GM23248 (cell line): ENCODE results near the gene PIK3R1. TPM values are rescaled to one million over a fixed set of nuclear protein-coding genes. Genes with fewer than 3 reads are reported as not detected.

ENCODE experiments used
- DNase-seq: peaks from one replicate; pipeline ENCODE4 v3.0.0-alpha.2; 2015
- H2AFZ ChIP-seq: fragments of 200-600 bp; sonication (generic); 2 replicates; pipeline ENCODE4 v1.6.1; 2016; ENCODE audit warnings: antibody characterized with exemption
- H3F3A ChIP-seq: fragments of 200-600 bp; sonication (generic); 2 replicates; pipeline ENCODE4 v1.6.1; 2016; ENCODE audit warnings: mild to moderate bottlenecking, antibody characterized with exemption, mixed run types; ENCODE audit not compliant: insufficient read depth
- H3K27ac ChIP-seq: fragments of 200-600 bp; sonication (generic); 2 replicates; pipeline ENCODE4 v1.5.1; 2016; ENCODE audit warnings: mild to moderate bottlenecking
- H3K27me3 ChIP-seq: fragments of 200-600 bp; sonication (generic); replicated peaks from 2 replicates; pipeline ENCODE4 v1.6.1; 2016; ENCODE audit warnings: mild to moderate bottlenecking; ENCODE audit not compliant: insufficient read depth
- H3K36me3 ChIP-seq: fragments of 200-600 bp; sonication (generic); 2 replicates; pipeline ENCODE4 v1.6.1; 2016; ENCODE audit warnings: low read depth, mild to moderate bottlenecking
- H3K4me1 ChIP-seq: fragments of 200-600 bp; sonication (generic); 2 replicates; pipeline ENCODE4 v1.6.1; 2016; ENCODE audit warnings: mild to moderate bottlenecking; ENCODE audit not compliant: insufficient read depth
- H3K4me2 ChIP-seq: fragments of 200-600 bp; sonication (generic); one replicate; pipeline ENCODE4 v1.6.1; 2016; ENCODE audit warnings: mild to moderate bottlenecking; ENCODE audit not compliant: unreplicated experiment
- H3K4me3 ChIP-seq: fragments of 200-600 bp; sonication (generic); 2 replicates; pipeline ENCODE4 v1.5.1; 2016; ENCODE audit warnings: mild to moderate bottlenecking
- H3K79me2 ChIP-seq: fragments of 200-600 bp; sonication (generic); 2 replicates; pipeline ENCODE4 v1.6.1; 2016; ENCODE audit warnings: mild to moderate bottlenecking; ENCODE audit not compliant: insufficient read depth
- H3K9ac ChIP-seq: fragments of 200-600 bp; sonication (generic); 2 replicates; pipeline ENCODE4 v1.6.1; 2016; ENCODE audit warnings: mild to moderate bottlenecking
- H3K9me2 ChIP-seq: fragments of 200-600 bp; sonication (generic); 2 replicates; pipeline ENCODE4 v1.6.1; 2016; ENCODE audit warnings: mixed run types, mild to moderate bottlenecking, moderate library complexity; ENCODE audit not compliant: insufficient read depth
- H3K9me3 ChIP-seq: fragments of 200-600 bp; sonication (generic); one replicate; pipeline ENCODE4 v1.6.1; 2017; ENCODE audit warnings: low read depth
- H4K20me1 ChIP-seq: fragments of 200-600 bp; sonication (generic); 2 replicates; pipeline ENCODE4 v1.6.0; 2016; ENCODE audit not compliant: insufficient read depth
- EZH2 ChIP-seq: fragments of 200-600 bp; sonication (generic); IDR thresholded peaks from 2 replicates; pipeline ENCODE4 v1.6.1; 2018; ENCODE audit warnings: antibody characterized with exemption, mild to moderate bottlenecking; ENCODE audit not compliant: insufficient read depth, poor library complexity, severe bottlenecking
- EZH2phosphoT487 ChIP-seq: fragments of 200-600 bp; sonication (generic); IDR thresholded peaks from 2 replicates; pipeline ENCODE4 v1.6.1; 2018; ENCODE audit warnings: antibody characterized with exemption, moderate library complexity, mild to moderate bottlenecking, low read depth; ENCODE audit not compliant: insufficient read depth
- WGBS, 2 experiments: methylation state at CpG; one replicate each; pipeline ENCODE4 v1.1.6; 2015 to 2017; ENCODE audit warnings: low lambda C conversion rate in 2 of 2, low coverage in 1 of 2; ENCODE audit errors: missing lambda C conversion rate in 2 of 2; 5-methylcytosine and 5-hydroxymethylcytosine counted together
- in situ Hi-C: fragments of 300-500 bp; cut with MboI; formaldehyde crosslinking; loops from 2 replicates; pipeline ENCODE4 v1.15.0; 2020
- polyA plus RNA-seq: library from polyadenylated mRNA; unstranded; fragments of >200 nt; fragmentation: Nextera tagmentation; extraction: Ambion mirVana; gene quantifications from 2 replicates; pipeline ENCODE4 v1.2.1, GENCODE V29; 2016
- total RNA-seq: library from RNA; depleted of rRNA; stranded (reverse); fragments of >200 nt; shearing (Covaris generic); gene quantifications from 2 replicates; pipeline ENCODE4 v1.2.3, GENCODE V29; 2014

The PIK3R1 gene
- total and polyA plus RNA-seq, 2 experiments from 2014 or later = 8.4 to 14.4 TPM

- Histone ChIP-seq H3K4me2 (no peak overlapping the region), H3K4me3 (no peak overlapping the region), H3K9ac (no peak overlapping the region), H4K20me1 (no peaks in the 10 kb centered on the region), H3K4me1 (peaks cover 19% of the 10 kb centered on the region), H3K9me3 (no peaks in the 10 kb centered on the region), H3K27ac (no peak overlapping the region), H3K9me2 (no peaks in the 10 kb centered on the region), H3K79me2 (no peaks in the 10 kb centered on the region), H3F3A (peaks cover 11% of the 10 kb centered on the region; the same call in 1 of the 2 replicates), H3K27me3 (no peaks in the 10 kb centered on the region), H3K36me3 (peaks cover 42% of the 10 kb centered on the region), H2AFZ (no peak overlapping the region)
- 91 to 95% methylated on average over 4 of the region's 4 CpGs for WGBS, 2 experiments
- no peak for DNase-seq
- TF ChIP-seq EZH2phosphoT487 (no peak), EZH2 (no peak)
- in situ Hi-C loops = loop anchor here (10.0 kb wide), 1 partner anchor 683 kb away; no protein-coding TSS in a partner anchor
These were observed 66.4 kb downstream of the PIK3R1 start for GRCh38 chr5:68282001-68282400.

GRCh38 chr5:68283766-68284165, 68.2 kb downstream of the PIK3R1 start:
- Histone ChIP-seq H2AFZ (no peak overlapping the region), H3K36me3 (peaks cover 36% of the 10 kb centered on the region), H3K9me2 (no peaks in the 10 kb centered on the region), H3K9ac (no peak overlapping the region), H3F3A (peaks cover 16% of the 10 kb centered on the region; the same call in 1 of the 2 replicates), H3K4me3 (no peak overlapping the region), H3K4me1 (peaks cover 20% of the 10 kb centered on the region; the same call in 1 of the 2 replicates), H4K20me1 (no peaks in the 10 kb centered on the region), H3K79me2 (no peaks in the 10 kb centered on the region), H3K9me3 (no peaks in the 10 kb centered on the region), H3K27ac (no peak overlapping the region), H3K4me2 (no peak overlapping the region), H3K27me3 (no peaks in the 10 kb centered on the region)
- 67 to 68% methylated on average over 4 of the region's 4 CpGs for WGBS, 2 experiments
- TF ChIP-seq EZH2phosphoT487 = no peak
- TF ChIP-seq EZH2 = no peak
- in situ Hi-C loops = loop anchor here (10.0 kb wide), 1 partner anchor 681 kb away; no protein-coding TSS in a partner anchor
- no peak for DNase-seq

GRCh38 chr5:68285075-68285840, 69.7 kb downstream of the PIK3R1 start:
- Histone ChIP-seq H3K27me3 (no peaks in the 10 kb centered on the region), H3K9me3 (no peaks in the 10 kb centered on the region), H3K27ac (no peak overlapping the region), H3K9ac (no peak overlapping the region), H3K4me2 (no peak overlapping the region), H3K36me3 (peaks cover 29% of the 10 kb centered on the region), H3K4me3 (no peak overlapping the region), H3K9me2 (no peaks in the 10 kb centered on the region), H2AFZ (no peak overlapping the region), H4K20me1 (no peaks in the 10 kb centered on the region), H3K79me2 (peaks cover 11% of the 10 kb centered on the region), H3K4me1 (peaks cover 34% of the 10 kb centered on the region), H3F3A (peaks cover 23% of the 10 kb centered on the region; the same call in 1 of the 2 replicates)
- no peak for TF ChIP-seq EZH2
- no peak for TF ChIP-seq EZH2phosphoT487
- in situ Hi-C loops = loop anchor here (5.0 to 10.0 kb wide), 2 partner anchors 172 to 680 kb away; no protein-coding TSS in a partner anchor
- 79 to 80% methylated on average over 3 of the region's 3 CpGs for WGBS, 2 experiments
- DNase-seq = no peak

GRCh38 chr5:68285851-68286611, 70.5 kb downstream of the PIK3R1 start:
- Histone ChIP-seq H3K27ac (no peak overlapping the region), H2AFZ (no peak overlapping the region), H3K79me2 (peaks cover 19% of the 10 kb centered on the region), H3K27me3 (no peaks in the 10 kb centered on the region), H3K9me2 (no peaks in the 10 kb centered on the region), H3K4me2 (peak overlapping the region; percentile 15), H3K9me3 (no peaks in the 10 kb centered on the region), H3K4me1 (peaks cover 42% of the 10 kb centered on the region), H3K4me3 (no peak overlapping the region), H3F3A (peaks cover 30% of the 10 kb centered on the region; the same call in 1 of the 2 replicates), H3K36me3 (peaks cover 22% of the 10 kb centered on the region), H4K20me1 (no peaks in the 10 kb centered on the region), H3K9ac (no peak overlapping the region)
- no peak for TF ChIP-seq EZH2phosphoT487
- TF ChIP-seq EZH2 = no peak
- peak; percentile 80 for DNase-seq
- in situ Hi-C loops = loop anchor here (5.0 to 10.0 kb wide), 2 partner anchors 171 to 679 kb away; no protein-coding TSS in a partner anchor
- 3 to 8% methylated on average over 4 of the region's 4 CpGs for WGBS, 2 experiments
